ENCODE results near the gene PSMA5. TPM values are rescaled to one million over a fixed set of nuclear protein-coding genes. Genes with fewer than 3 reads are reported as not detected.

PSMA5 gene
- total and polyA plus RNA-seq, 10 of the 15 experiments (the other 5 are each of a cell fraction or from before 2014, with no cell fraction given): 58.7 to 271 (median 187) TPM

DNA sequence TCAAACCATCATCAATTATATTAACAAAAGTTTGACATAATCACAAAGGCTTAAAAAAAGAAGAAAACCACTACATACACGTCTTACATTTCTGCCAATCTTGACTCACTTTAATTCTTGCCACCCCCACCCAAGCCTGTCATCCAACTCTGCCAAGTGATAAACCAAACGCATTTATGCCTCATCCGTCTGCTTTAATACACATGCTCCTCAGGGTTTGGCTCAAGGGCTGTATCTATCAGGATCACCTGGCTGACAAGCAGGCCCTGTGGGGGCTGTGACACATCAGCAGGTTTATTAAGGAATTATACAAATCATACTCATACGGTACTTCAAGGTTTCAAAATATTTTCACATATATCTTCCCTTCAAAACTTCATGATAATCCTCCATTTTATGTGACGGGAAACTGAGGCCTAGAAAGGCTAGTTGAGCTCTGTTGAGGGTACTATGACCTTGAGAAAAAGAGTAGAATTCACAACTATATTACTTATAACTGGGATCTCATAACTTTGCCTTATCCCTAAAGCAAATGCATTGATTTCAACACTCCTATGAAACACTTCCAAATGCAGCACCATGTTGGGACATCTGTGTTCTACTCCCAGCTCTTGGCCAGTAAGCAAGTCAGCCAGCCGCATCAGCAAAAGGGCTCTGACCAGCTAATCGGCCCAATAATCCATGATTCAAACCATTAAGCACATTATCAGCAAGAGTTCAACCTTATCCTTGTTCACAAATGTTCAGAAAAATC lies 37.2 kb downstream of the PSMA5 start:
- no peaks in the 10 kb centered on the region for H3K9me3 ChIP-seq (replicated peaks; ENCODE audit: control insufficient read depth, insufficient read depth, low read length)
- peaks cover 27% of the 10 kb centered on the region for H3K4me1 ChIP-seq (ENCODE audit: control insufficient read depth, insufficient read depth, low read length)
- POLR2A ChIA-PET: no interaction called here
- no peaks in the 10 kb centered on the region for H3K27me3 ChIP-seq (replicated peaks in 1 of 2; ENCODE audit: control insufficient read depth in 2 of 2, insufficient read depth in 2 of 2, low read length in 1 of 2)
- RAD21 ChIA-PET (ENCODE audit: unreplicated experiment): no interaction called here
- no peak overlapping the region for H3K4me2 ChIP-seq (ENCODE audit: control insufficient read depth, insufficient read depth)
- H3K27ac ChIP-seq (ENCODE audit: control insufficient read depth, insufficient read depth): no peak overlapping the region
- SMC1A ChIA-PET (ENCODE audit: uncharacterized antibody, unreplicated experiment): interaction anchor here (0.8 to 2.2 kb wide), 4 partner anchors 10 to 428 kb away, joined by 3 to 14 read pairs (median 4); partner anchors contain the start of gene SORT1
- FAIRE-seq (no peak), ATAC-seq (no peak), DNase-seq (ENCODE audit: low read depth, low spot score) (no peak)
- TF ChIP-seq ZBTB4 (CRISPR knock-in tag; IDR thresholded peaks at IDR 0.05) (no peak), ZNF622 (IDR thresholded peaks at IDR 0.05) (no peak), REST (IDR thresholded peaks at IDR 0.05; ENCODE audit: low read depth, low read length) (no peak), CEBPB (IDR thresholded peaks at IDR 0.05; ENCODE audit: borderline replicate concordance in 1 of 2, low read depth in 2 of 2, low read length in 2 of 2) (no peak), ZBED1 (IDR thresholded peaks at IDR 0.05; ENCODE audit: borderline replicate concordance) (no peak), TCF3 (IDR thresholded peaks at IDR 0.05; ENCODE audit: borderline replicate concordance, insufficient read depth, low read depth, low read length) (no peak), POLR2A (IDR thresholded peaks at IDR 0.05; ENCODE audit: low read depth, low read length) (no peak), MEF2A (IDR thresholded peaks at IDR 0.05; ENCODE audit: insufficient read depth, low read depth, low read length) (no peak), TCF7 (IDR thresholded peaks at IDR 0.05; ENCODE audit: borderline replicate concordance) (no peak), CBFB (IDR thresholded peaks at IDR 0.05; ENCODE audit: low read depth) (no peak), KDM1A (IDR thresholded peaks at IDR 0.05; ENCODE audit: borderline replicate concordance) (no peak)
- TF ChIP-seq, protein P1, sequence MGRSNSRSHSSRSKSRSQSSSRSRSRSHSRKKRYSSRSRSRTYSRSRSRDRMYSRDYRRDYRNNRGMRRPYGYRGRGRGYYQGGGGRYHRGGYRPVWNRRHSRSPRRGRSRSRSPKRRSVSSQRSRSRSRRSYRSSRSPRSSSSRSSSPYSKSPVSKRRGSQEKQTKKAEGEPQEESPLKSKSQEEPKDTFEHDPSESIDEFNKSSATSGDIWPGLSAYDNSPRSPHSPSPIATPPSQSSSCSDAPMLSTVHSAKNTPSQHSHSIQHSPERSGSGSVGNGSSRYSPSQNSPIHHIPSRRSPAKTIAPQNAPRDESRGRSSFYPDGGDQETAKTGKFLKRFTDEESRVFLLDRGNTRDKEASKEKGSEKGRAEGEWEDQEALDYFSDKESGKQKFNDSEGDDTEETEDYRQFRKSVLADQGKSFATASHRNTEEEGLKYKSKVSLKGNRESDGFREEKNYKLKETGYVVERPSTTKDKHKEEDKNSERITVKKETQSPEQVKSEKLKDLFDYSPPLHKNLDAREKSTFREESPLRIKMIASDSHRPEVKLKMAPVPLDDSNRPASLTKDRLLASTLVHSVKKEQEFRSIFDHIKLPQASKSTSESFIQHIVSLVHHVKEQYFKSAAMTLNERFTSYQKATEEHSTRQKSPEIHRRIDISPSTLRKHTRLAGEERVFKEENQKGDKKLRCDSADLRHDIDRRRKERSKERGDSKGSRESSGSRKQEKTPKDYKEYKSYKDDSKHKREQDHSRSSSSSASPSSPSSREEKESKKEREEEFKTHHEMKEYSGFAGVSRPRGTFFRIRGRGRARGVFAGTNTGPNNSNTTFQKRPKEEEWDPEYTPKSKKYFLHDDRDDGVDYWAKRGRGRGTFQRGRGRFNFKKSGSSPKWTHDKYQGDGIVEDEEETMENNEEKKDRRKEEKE (IDR thresholded peaks at IDR 0.05): no peak
- no peaks in the 10 kb centered on the region for H3K36me3 ChIP-seq (ENCODE audit: control insufficient read depth in 2 of 2, insufficient read depth in 2 of 2, low read length in 1 of 2)
- H2AFZ ChIP-seq (ENCODE audit: control insufficient read depth, low read depth, low read length): no peak overlapping the region
- CTCF ChIA-PET: interaction anchor here (1.6 to 4.4 kb wide), 2 partner anchors 11 to 150 kb away, joined by 4 to 33 read pairs; no protein-coding TSS in a partner anchor
- no TSS peak for BruUV-seq (replicated peaks)
- H3K79me2 ChIP-seq (ENCODE audit: control insufficient read depth, insufficient read depth, low read length): no peaks in the 10 kb centered on the region
- no peak overlapping the region for H3K4me3 ChIP-seq
- H3K9ac ChIP-seq (ENCODE audit: control insufficient read depth, insufficient read depth, low read length): no peak overlapping the region
- no peaks in the 10 kb centered on the region for H4K20me1 ChIP-seq (ENCODE audit: control insufficient read depth, insufficient read depth)
- in situ Hi-C loops (cut with MboI): no loop called here
- intact Hi-C loops (cut with micrococcal nuclease; ENCODE audit: unreplicated experiment): no loop called here
- 64% methylated on average over 7 of the region's 7 CpGs for WGBS (ENCODE audit: insufficient coverage, insufficient replicate concordance, low lambda C conversion rate, missing lambda C conversion rate)
